Sigmoid colon (tissue), 7 donors: Measurements from ENCODE around the gene GJB3. TPM values are rescaled to one million over a fixed set of nuclear protein-coding genes. Genes with fewer than 3 reads are reported as not detected.

ENCODE experiments used
- DNase-seq: peaks from one replicate; pipeline ENCODE4 v3.0.0-alpha.2; 2019
- H3K27ac ChIP-seq, 4 donors: fragments of 200-600 bp; sonication (generic); one replicate each; pipeline ENCODE4 v1.5.1; 2016 to 2019; ENCODE audit warnings: mild to moderate bottlenecking in 1 of 4
- H3K27me3 ChIP-seq, 3 donors: fragments of 200-600 bp; sonication (generic); one replicate each; pipeline ENCODE4 v1.5.1; 2019; ENCODE audit warnings: mild to moderate bottlenecking in 1 of 3
- H3K36me3 ChIP-seq, 4 donors: fragments of 200-600 bp; sonication (generic); one replicate each; pipeline ENCODE4 v1.5.1; 2016 to 2019
- H3K4me1 ChIP-seq, 4 donors: fragments of 200-600 bp; sonication (generic); one replicate each; pipeline ENCODE4 v1.5.1; 2017 to 2019
- H3K4me3 ChIP-seq, 4 donors: fragments of 200-600 bp; sonication (generic); one replicate each; pipeline ENCODE4 v1.5.1; 2017 to 2019; ENCODE audit warnings: mild to moderate bottlenecking in 2 of 4, moderate library complexity in 1 of 4
- H3K9me3 ChIP-seq, 4 donors: fragments of 200-600 bp in 3 of 4; sonication (generic) in 3 of 4; one replicate each; pipeline versions ENCODE4 v1.5.1 to v1.6.1; 2013 to 2019
- CTCF ChIP-seq, 4 experiments: fragments of 450-650 bp in 3 of 4; fragments of 200-600 bp in 1 of 4; IDR thresholded peaks; one replicate each; pipeline ENCODE4 v1.5.1; 2016 to 2019; ENCODE audit warnings: antibody characterized with exemption in 4 of 4, mild to moderate bottlenecking in 3 of 4, moderate library complexity in 2 of 4
- EP300 ChIP-seq, 4 donors: sonication (generic); formaldehyde crosslinking; IDR thresholded peaks; one replicate each; pipeline ENCODE4 v1.6.1; 2017; ENCODE audit warnings: antibody characterized with exemption in 4 of 4
- POLR2A ChIP-seq, 2 donors: fragments of 450-650 bp; IDR thresholded peaks; one replicate each; pipeline ENCODE4 v1.6.1; 2016; ENCODE audit warnings: antibody characterized with exemption in 2 of 2, mild to moderate bottlenecking in 2 of 2, moderate library complexity in 2 of 2
- POLR2AphosphoS5 ChIP-seq, 4 donors: sonication (generic); formaldehyde crosslinking; IDR thresholded peaks; one replicate each; pipeline ENCODE4 v1.6.1; 2017; ENCODE audit warnings: antibody characterized with exemption in 4 of 4
- WGBS, 2 donors: extraction: QIAGEN DNeasy Blood & Tissue Kit; methylation state at CpG; one replicate each; pipeline ENCODE4 v1.1.7; 2013; 5-methylcytosine and 5-hydroxymethylcytosine counted together
- intact Hi-C: fragments of 100-400 bp; cut with DNase I; formaldehyde crosslinking; loops from one replicate; pipeline ENCODE4 v1.15.1; 2023
- polyA plus RNA-seq, 3 donors: library from polyadenylated mRNA; stranded (reverse); fragments of 200-250 nt; gene quantifications; one replicate each; pipeline ENCODE4 v1.2.3, GENCODE V29; 2013
- total RNA-seq, 4 donors: library from RNA; depleted of rRNA; stranded (reverse); fragments of >200 nt; gene quantifications; one replicate each; pipeline ENCODE4 v1.1.0, GENCODE V29; 2016
- donor health status: healthy with polysubstance abuse.
- donor health status: Bipolar disorder and iron deficiency.
- donor health status: healthy.

GJB3 gene
- total and polyA plus RNA-seq, 7 donors: 1.2 to 11.0 (median 1.8) TPM; not detected in 4

GRCh38 chr1:34786521-34787325, 5.7 kb downstream of the GJB3 start:
- intact Hi-C loops: loop anchor here (5.0 kb wide), 1 partner anchor 81 kb away; no protein-coding TSS in a partner anchor
- no peak overlapping the region for H3K27ac ChIP-seq

GRCh38 chr1:34787461-34788420, 6.7 kb downstream of the GJB3 start:
- 62 to 67% methylated on average over 9 of the region's 9 CpGs for WGBS, 2 donors
- Histone ChIP-seq H3K27me3 (peaks cover 6 to 20% (median 10%) of the 10 kb centered on the region in 3 donors), H3K36me3 (no peaks in the 10 kb centered on the region), H3K4me1 (peaks cover 0 to 3% (median 1%) of the 10 kb centered on the region in 4 donors), H3K4me3 (no peak overlapping the region), H3K27ac (no peak overlapping the region), H3K9me3 (no peaks in the 10 kb centered on the region)
- intact Hi-C loops: loop anchor here (5.0 kb wide), 1 partner anchor 80 kb away; no protein-coding TSS in a partner anchor
- TF ChIP-seq POLR2A (IDR thresholded peaks at IDR 0.05) (no peak), EP300 (IDR thresholded peaks at IDR 0.05) (no peak), CTCF (IDR thresholded peaks at IDR 0.05) (no peak), POLR2AphosphoS5 (IDR thresholded peaks at IDR 0.05) (no peak)
- peak; percentile 54 for DNase-seq

More at GRCh38 chr1:34786521-34787325, 5.7 kb downstream of the GJB3 start:
- TF ChIP-seq EP300 (IDR thresholded peaks at IDR 0.05): no peak
- TF ChIP-seq CTCF (IDR thresholded peaks at IDR 0.05): peak in 3 of 4 experiments; percentile 54 to 78 (median 62)
- WGBS, 2 donors: 31 to 50% methylated on average over 14 of the region's 14 CpGs
- Histone ChIP-seq H3K4me3 (no peak overlapping the region), H3K36me3 (no peaks in the 10 kb centered on the region), H3K4me1 (peaks cover 0 to 2% (median 2%) of the 10 kb centered on the region in 4 donors), H3K9me3 (no peaks in the 10 kb centered on the region), H3K27me3 (peaks cover 16 to 26% (median 17%) of the 10 kb centered on the region in 3 donors)
- peak; percentile 68 for DNase-seq

- no peaks in the 10 kb centered on the region for H3K9me3 ChIP-seq
- intact Hi-C loops: no loop called here
Observed at GRCh38 chr1:34790985-34791384, 10.0 kb downstream of the GJB3 start.

More at GRCh38 chr1:34790985-34791384, 10.0 kb downstream of the GJB3 start:
- Histone ChIP-seq H3K36me3 (peaks cover 0 to 7% (median 0%) of the 10 kb centered on the region in 4 donors), H3K4me1 (peaks cover 0 to 7% (median 3%) of the 10 kb centered on the region in 4 donors), H3K27me3 (peaks cover 4 to 22% (median 13%) of the 10 kb centered on the region in 3 donors), H3K27ac (no peak overlapping the region), H3K4me3 (no peak overlapping the region)
- WGBS, 2 donors: 78 to 83% methylated on average over 6 of the region's 6 CpGs
- no peak for DNase-seq
- TF ChIP-seq POLR2AphosphoS5 (IDR thresholded peaks at IDR 0.05): no peak
- TF ChIP-seq CTCF (IDR thresholded peaks at IDR 0.05): no peak
- no peak for TF ChIP-seq EP300 (IDR thresholded peaks at IDR 0.05)
- TF ChIP-seq POLR2A (IDR thresholded peaks at IDR 0.05): no peak
